Measurements from ENCODE around the gene IL1RAP. TPM values are rescaled to one million over a fixed set of nuclear protein-coding genes. Genes with fewer than 3 reads are reported as not detected.
A peak's percentile ranks its signal among the peaks of the same experiment; 100 is the strongest.
"Not testable (repeated sequence)": the region's sequence is repeated elsewhere in the genome, so short reads cannot be mapped to it uniquely, and the experiment has no call there.

IL1RAP gene
- total RNA-seq, 1 donor, result 14.8 TPM

GRCh38 chr3:190676481-190676880 lies 162.6 kb downstream of the IL1RAP start:
- H3K27me3 ChIP-seq (ENCODE audit: insufficient read depth, low read length), result no peaks in the 10 kb centered on the region
- peaks cover 11% of the 10 kb centered on the region for H3K4me1 ChIP-seq (ENCODE audit: insufficient read depth, low read length)
- peak; percentile 58 for DNase-seq (ENCODE audit: insufficient read length, low spot score, missing footprints)
- no peaks in the 10 kb centered on the region for H3K9me3 ChIP-seq (ENCODE audit: low read depth, low read length)
- H4K20me1 ChIP-seq (ENCODE audit: insufficient read depth, low read length), result no peaks in the 10 kb centered on the region
- H3K4me3 ChIP-seq (ENCODE audit: insufficient read depth, low read length), result no peak overlapping the region
- no peak overlapping the region for H2AFZ ChIP-seq (ENCODE audit: low read length)
- H3K27ac ChIP-seq (ENCODE audit: low read depth, low read length), result peak overlapping the region; percentile 45
- H3K36me3 ChIP-seq (ENCODE audit: insufficient read depth, low read length), result no peaks in the 10 kb centered on the region
- peak overlapping the region; percentile 20 for H3K4me2 ChIP-seq (ENCODE audit: insufficient read depth, low read length)
- no peaks in the 10 kb centered on the region for H3K79me2 ChIP-seq (ENCODE audit: insufficient read depth, low read length)
- TF ChIP-seq, protein P1, sequence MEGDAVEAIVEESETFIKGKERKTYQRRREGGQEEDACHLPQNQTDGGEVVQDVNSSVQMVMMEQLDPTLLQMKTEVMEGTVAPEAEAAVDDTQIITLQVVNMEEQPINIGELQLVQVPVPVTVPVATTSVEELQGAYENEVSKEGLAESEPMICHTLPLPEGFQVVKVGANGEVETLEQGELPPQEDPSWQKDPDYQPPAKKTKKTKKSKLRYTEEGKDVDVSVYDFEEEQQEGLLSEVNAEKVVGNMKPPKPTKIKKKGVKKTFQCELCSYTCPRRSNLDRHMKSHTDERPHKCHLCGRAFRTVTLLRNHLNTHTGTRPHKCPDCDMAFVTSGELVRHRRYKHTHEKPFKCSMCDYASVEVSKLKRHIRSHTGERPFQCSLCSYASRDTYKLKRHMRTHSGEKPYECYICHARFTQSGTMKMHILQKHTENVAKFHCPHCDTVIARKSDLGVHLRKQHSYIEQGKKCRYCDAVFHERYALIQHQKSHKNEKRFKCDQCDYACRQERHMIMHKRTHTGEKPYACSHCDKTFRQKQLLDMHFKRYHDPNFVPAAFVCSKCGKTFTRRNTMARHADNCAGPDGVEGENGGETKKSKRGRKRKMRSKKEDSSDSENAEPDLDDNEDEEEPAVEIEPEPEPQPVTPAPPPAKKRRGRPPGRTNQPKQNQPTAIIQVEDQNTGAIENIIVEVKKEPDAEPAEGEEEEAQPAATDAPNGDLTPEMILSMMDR (IDR thresholded peaks at IDR 0.05; ENCODE audit: extremely low read depth, low read depth, low read length), result no peak

- no peaks in the 10 kb centered on the region for H3K27me3 ChIP-seq (ENCODE audit: insufficient read depth, low read length)
- no peak overlapping the region for H3K4me3 ChIP-seq (ENCODE audit: insufficient read depth, low read length)
- no peak overlapping the region for H2AFZ ChIP-seq (ENCODE audit: low read length)
- H4K20me1 ChIP-seq (ENCODE audit: insufficient read depth, low read length), result no peaks in the 10 kb centered on the region
- DNase-seq (ENCODE audit: insufficient read length, low spot score, missing footprints), result no peak
- H3K36me3 ChIP-seq (ENCODE audit: insufficient read depth, low read length), result no peaks in the 10 kb centered on the region
- no peaks in the 10 kb centered on the region for H3K9me3 ChIP-seq (ENCODE audit: low read depth, low read length)
- peaks cover 8% of the 10 kb centered on the region for H3K4me1 ChIP-seq (ENCODE audit: insufficient read depth, low read length)
- no peaks in the 10 kb centered on the region for H3K79me2 ChIP-seq (ENCODE audit: insufficient read depth, low read length)
- TF ChIP-seq, protein P1 (IDR thresholded peaks at IDR 0.05; ENCODE audit: extremely low read depth, low read depth, low read length), result no peak
- peak overlapping the region; percentile 20 for H3K4me2 ChIP-seq (ENCODE audit: insufficient read depth, low read length)
- H3K27ac ChIP-seq (ENCODE audit: low read depth, low read length), result peak overlapping the region; percentile 45
Measured at GRCh38 chr3:190677001-190677400, 163.1 kb downstream of the IL1RAP start.

DNA sequence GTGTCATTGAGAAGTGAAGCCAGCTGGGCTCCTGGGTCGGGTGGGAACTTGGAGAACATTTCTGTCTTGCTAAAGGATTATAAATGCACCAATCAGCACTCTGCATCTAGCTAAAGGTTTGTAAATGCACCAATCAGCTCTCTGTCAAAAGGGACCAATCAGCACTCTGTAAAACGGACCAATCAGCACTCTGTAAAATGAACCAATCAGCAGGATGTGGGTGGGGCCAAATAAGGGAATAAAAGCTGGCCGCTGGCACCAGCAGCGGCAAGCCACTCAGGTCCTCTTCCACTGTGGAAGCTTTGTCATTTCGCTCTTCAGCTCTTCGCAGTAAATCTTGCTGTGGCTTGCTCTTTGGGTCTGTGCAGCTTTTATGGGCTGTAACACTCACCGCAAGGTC lies 164.0 kb downstream of the IL1RAP start:
- H3K79me2 ChIP-seq (ENCODE audit: insufficient read depth, low read length); H3K27me3 ChIP-seq (ENCODE audit: insufficient read depth, low read length); H3K27ac ChIP-seq (ENCODE audit: low read depth, low read length); H3K4me3 ChIP-seq (ENCODE audit: insufficient read depth, low read length); H3K4me2 ChIP-seq (ENCODE audit: insufficient read depth, low read length); H3K36me3 ChIP-seq (ENCODE audit: insufficient read depth, low read length); H4K20me1 ChIP-seq (ENCODE audit: insufficient read depth, low read length); H2AFZ ChIP-seq (ENCODE audit: low read length); H3K9me3 ChIP-seq (ENCODE audit: low read depth, low read length); DNase-seq (ENCODE audit: insufficient read length, low spot score, missing footprints); H3K4me1 ChIP-seq (ENCODE audit: insufficient read depth, low read length): not testable (repeated sequence)

- H3K4me3 ChIP-seq (ENCODE audit: insufficient read depth, low read length), result no peak overlapping the region
- no peak overlapping the region for H3K27ac ChIP-seq (ENCODE audit: low read depth, low read length)
- no peak for DNase-seq (ENCODE audit: insufficient read length, low spot score, missing footprints)
- peaks cover 4% of the 10 kb centered on the region for H3K4me1 ChIP-seq (ENCODE audit: insufficient read depth, low read length)
- TF ChIP-seq, protein P1 (IDR thresholded peaks at IDR 0.05; ENCODE audit: extremely low read depth, low read depth, low read length), result no peak
- no peak overlapping the region for H2AFZ ChIP-seq (ENCODE audit: low read length)
- H3K27me3 ChIP-seq (ENCODE audit: insufficient read depth, low read length), result no peaks in the 10 kb centered on the region
- no peaks in the 10 kb centered on the region for H3K36me3 ChIP-seq (ENCODE audit: insufficient read depth, low read length)
- no peaks in the 10 kb centered on the region for H4K20me1 ChIP-seq (ENCODE audit: insufficient read depth, low read length)
- H3K4me2 ChIP-seq (ENCODE audit: insufficient read depth, low read length), result no peak overlapping the region
- no peaks in the 10 kb centered on the region for H3K9me3 ChIP-seq (ENCODE audit: low read depth, low read length)
- H3K79me2 ChIP-seq (ENCODE audit: insufficient read depth, low read length), result no peaks in the 10 kb centered on the region
Measured at GRCh38 chr3:190680691-190681090, 166.8 kb downstream of the IL1RAP start.

Data from osteoblast (primary cell).